Measurements from ENCODE around the gene PTPRJ. TPM values are rescaled to one million over a fixed set of nuclear protein-coding genes. Genes with fewer than 3 reads are reported as not detected.

PTPRJ gene
- total and polyA plus RNA-seq, 5 experiments from 2014 or later, result 4.3 to 23.7 (median 10.2) TPM

DNA sequence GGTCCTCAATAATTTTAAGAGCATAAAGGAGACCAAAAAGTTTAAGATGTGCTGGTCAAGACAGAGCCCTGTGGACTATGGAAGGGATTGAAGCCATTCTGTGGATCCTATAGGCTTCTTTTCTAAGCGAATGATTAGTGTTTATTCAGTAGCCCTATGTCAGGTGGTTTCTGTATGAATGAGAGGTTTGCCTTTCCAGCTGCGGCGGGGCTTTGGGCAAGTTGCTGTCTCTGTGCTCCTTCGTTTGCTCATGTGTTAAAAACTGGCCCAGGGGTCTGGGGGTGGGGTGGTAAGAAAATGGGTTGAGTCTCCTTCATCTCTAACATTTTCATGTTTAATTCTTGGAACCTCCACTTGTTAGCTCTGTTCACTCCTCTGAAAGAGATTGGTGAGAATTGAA, 105.3 kb downstream of the PTPRJ start:
- POLR2A ChIA-PET, result no interaction called here
- Mint-ChIP-seq H3K27ac (no peak overlapping the region), H3K36me3 (peaks cover 0 to 2% (median 0%) of the 10 kb centered on the region in 3 donors), H3K9me3 (no peaks in the 10 kb centered on the region), H3K27me3 (no peaks in the 10 kb centered on the region), H3K4me3 (no peak overlapping the region), H3K4me1 (peaks cover 28 to 70% (median 43%) of the 10 kb centered on the region in 4 donors)
- DNase-seq (no peak), ATAC-seq (no peak)

DNA sequence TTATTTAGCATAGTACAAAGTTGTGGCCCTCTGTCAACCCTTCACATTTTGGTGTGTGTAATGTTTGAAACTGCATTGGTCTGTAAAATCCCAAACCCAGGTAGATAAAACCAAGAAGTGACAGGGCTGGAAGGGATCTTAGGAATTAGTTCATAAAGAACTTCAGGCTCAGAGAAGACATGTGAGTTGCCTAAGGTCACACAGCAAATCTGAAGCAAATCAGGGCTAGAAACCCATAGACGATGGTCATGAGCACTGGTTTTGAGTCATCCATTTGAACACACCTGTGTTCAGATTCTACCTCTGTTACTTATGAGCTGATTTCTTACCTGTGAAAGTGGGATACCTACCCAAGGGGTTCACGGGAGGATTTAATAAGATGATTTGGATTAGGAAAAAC, 107.1 kb downstream of the PTPRJ start:
- DNase-seq (no peak), ATAC-seq (no peak)
- peaks cover 0 to 2% (median 0%) of the 10 kb centered on the region in 3 donors for H3K36me3 Mint-ChIP-seq
- no peaks in the 10 kb centered on the region for H3K27me3 Mint-ChIP-seq
- peaks cover 22 to 66% (median 35%) of the 10 kb centered on the region in 4 donors for H3K4me1 Mint-ChIP-seq
- POLR2A ChIA-PET, result interaction anchor here (1.3 kb wide), 1 partner anchor 11 kb away, joined by 3 read pairs; no protein-coding TSS in a partner anchor
- peak overlapping the region in 1 of 10 donors; percentile 47 for H3K27ac Mint-ChIP-seq
- H3K4me3 Mint-ChIP-seq, result no peak overlapping the region
- no peaks in the 10 kb centered on the region for H3K9me3 Mint-ChIP-seq

DNA sequence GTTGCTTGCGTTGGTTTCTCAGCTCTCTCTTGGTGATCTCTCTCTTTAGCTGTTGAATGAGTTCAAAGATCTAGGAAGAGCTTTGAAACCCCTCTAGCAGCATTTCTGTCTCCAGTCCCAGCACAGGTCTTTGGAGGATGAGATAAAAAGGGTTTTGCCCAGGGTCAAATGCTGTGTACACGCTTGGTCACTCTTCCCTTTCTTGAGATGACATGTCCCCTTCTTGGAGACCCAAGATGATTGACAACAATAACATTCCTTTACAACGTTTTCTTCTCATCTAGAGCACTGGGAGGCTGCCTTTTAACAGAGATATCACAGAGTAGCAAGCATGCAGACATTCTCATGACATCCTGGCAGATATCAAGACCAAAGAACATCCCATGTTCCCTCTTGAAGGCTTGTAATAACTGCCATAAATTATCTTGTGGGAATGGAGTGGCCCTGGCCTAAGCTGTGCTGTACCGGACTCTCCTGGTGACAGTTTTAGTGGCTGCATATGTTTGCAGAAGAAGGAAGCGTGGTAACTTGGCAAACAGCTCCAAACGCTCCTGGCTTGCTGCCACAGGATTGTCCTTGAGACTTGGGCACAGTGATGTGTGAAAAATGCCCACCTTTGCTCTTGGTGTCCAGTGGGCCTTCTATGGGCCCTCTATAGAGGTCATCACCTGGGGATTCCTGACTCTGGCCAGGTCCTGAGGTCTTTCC, 107.8 kb downstream of the PTPRJ start:
- Mint-ChIP-seq H3K4me3 (no peak overlapping the region), H3K9me3 (no peaks in the 10 kb centered on the region), H3K27ac (peak overlapping the region in 3 of 10 donors; percentile 54 to 63 (median 56)), H3K36me3 (no peaks in the 10 kb centered on the region), H3K27me3 (peaks cover 0 to 2% (median 0%) of the 10 kb centered on the region in 5 donors), H3K4me1 (peaks cover 22 to 65% (median 32%) of the 10 kb centered on the region in 4 donors)
- DNase-seq, result no peak
- POLR2A ChIA-PET, result interaction anchor here (1.3 kb wide), 1 partner anchor 12 kb away, joined by 3 read pairs; no protein-coding TSS in a partner anchor
- ATAC-seq, result no peak

DNA sequence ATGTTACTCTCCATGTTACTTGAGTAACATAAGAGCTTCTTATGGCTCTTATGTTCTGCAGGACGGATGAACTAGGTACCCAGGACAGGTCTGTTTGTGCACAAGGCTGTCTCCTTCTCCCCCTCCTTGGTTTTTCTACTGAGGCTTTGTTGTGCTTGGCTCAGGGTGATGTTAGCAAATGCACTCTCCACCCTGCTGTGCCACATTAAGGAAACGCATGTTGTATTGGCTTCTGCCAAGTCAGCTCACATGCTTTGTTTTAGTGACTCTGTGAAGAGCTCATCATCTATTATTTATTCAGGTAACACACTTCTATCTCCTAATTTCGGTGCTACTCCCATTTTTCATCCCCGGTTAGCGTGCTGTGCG, 108.3 kb downstream of the PTPRJ start:
- Mint-ChIP-seq H3K4me1 (peaks cover 22 to 67% (median 32%) of the 10 kb centered on the region in 4 donors), H3K27me3 (peaks cover 0 to 2% (median 0%) of the 10 kb centered on the region in 5 donors), H3K27ac (peak overlapping the region in 3 of 10 donors; percentile 43 to 63 (median 56)), H3K4me3 (no peak overlapping the region), H3K36me3 (no peaks in the 10 kb centered on the region), H3K9me3 (no peaks in the 10 kb centered on the region)
- POLR2A ChIA-PET, result interaction anchor here (0.6 to 1.5 kb wide), 4 partner anchors 12 to 111 kb away, joined by 3 to 4 read pairs (median 4); no protein-coding TSS in a partner anchor
- DNase-seq (no peak), ATAC-seq (no peak)

DNA sequence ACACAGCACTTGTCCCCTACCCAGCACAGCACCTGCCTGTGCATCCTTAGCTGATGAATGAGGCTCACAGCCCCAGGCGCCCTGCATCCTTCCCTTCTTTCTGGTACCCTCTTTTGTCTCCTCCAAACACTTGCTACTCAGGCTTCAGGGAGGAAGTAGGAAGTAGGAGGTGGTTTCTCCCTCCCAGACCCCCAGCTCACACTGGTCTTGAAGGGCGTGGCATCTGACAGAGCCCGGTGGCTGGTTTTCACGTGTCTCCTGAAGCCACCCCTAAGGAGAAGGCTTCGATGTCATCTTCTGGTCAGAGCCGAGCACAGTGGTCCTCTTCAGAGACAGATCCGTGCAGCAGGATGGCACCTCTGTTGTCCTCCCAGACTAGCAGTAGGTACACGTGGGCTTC, 109.8 kb downstream of the PTPRJ start:
- POLR2A ChIA-PET, result interaction anchor here (1.5 kb wide), 1 partner anchor 10 kb away, joined by 3 read pairs; no protein-coding TSS in a partner anchor
- no peaks in the 10 kb centered on the region for H3K36me3 Mint-ChIP-seq
- H3K27ac Mint-ChIP-seq, result peak overlapping the region in 4 of 10 donors; percentile 41 to 63 (median 54)
- no peak for ATAC-seq
- peaks cover 27 to 75% (median 38%) of the 10 kb centered on the region in 4 donors for H3K4me1 Mint-ChIP-seq
- no peak overlapping the region for H3K4me3 Mint-ChIP-seq
- peaks cover 0 to 2% (median 0%) of the 10 kb centered on the region in 5 donors for H3K27me3 Mint-ChIP-seq
- no peaks in the 10 kb centered on the region for H3K9me3 Mint-ChIP-seq
- DNase-seq, result no peak

DNA sequence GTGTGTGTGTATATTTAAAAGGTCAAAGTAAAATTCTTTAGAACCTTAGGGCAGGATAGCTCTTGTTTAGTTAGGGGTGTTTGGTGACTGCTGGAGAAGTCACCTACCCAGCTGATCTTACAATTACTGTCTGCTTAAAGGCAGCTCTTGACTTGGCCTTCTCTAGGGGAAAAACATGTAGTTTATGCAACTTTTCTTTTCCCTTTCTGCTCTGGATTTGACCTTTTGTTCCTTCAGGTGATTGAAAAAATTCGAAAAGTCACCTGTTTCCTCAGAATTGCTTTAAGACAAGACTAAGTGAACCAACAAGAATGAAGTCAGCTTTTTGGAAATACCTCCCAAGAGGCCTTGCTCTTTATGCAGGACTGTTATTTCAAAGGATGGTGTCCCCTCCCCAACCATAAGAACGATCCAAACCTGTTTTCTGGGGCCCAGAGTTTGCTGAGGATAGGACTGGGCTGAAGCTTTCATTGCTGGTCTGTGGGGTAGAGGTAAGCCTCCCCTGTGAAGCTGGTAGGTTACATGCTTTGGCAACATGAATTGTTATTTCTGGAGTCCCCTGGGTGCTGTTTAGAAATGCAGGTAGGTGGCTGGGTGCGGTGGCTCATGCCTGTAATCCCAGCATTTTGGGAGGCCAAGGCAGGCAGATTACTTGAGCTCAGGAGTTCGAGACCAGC, 111.2 kb downstream of the PTPRJ start:
- no peak overlapping the region for H3K4me3 Mint-ChIP-seq
- H3K4me1 Mint-ChIP-seq, result peaks cover 26 to 83% (median 38%) of the 10 kb centered on the region in 4 donors
- POLR2A ChIA-PET, result no interaction called here

DNA sequence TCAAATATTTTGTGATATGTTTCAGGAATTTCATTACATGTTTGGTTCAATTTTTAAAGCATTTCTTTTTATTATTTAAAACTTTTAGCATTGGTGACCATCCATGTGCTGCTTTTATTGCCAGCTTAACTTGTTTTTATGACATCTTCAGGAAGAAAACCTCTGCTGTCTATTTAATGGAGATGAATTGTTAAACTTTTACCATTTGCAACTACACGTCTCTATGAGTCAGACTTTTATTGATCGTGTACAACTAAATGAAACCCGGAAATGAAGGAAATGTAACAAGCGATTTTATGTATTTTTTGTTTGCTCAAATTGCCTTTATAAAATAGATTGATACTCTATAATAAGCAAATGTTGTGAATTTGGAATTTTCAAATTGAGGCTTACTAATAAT, 113.0 kb downstream of the PTPRJ start:
- Mint-ChIP-seq H3K27ac (peak overlapping the region in 1 of 10 donors; percentile 46), H3K27me3 (peaks cover 0 to 2% (median 0%) of the 10 kb centered on the region in 5 donors), H3K9me3 (no peaks in the 10 kb centered on the region), H3K4me3 (no peak overlapping the region), H3K36me3 (no peaks in the 10 kb centered on the region), H3K4me1 (peaks cover 20 to 79% (median 38%) of the 10 kb centered on the region in 4 donors)
- ATAC-seq (no peak), DNase-seq (no peak)
- POLR2A ChIA-PET, result no interaction called here

More for the DNA sequence above, 111.2 kb downstream of the PTPRJ start:
- Mint-ChIP-seq H3K27ac (peak overlapping the region in 2 of 10 donors; percentile 5 to 30), H3K27me3 (peaks cover 0 to 2% (median 0%) of the 10 kb centered on the region in 5 donors), H3K9me3 (no peaks in the 10 kb centered on the region), H3K36me3 (no peaks in the 10 kb centered on the region)
- no peak for ATAC-seq
- no peak for DNase-seq

GRCh38 chr11:48093795-48094642, 113.7 kb downstream of the PTPRJ start:
- Mint-ChIP-seq H3K9me3 (no peaks in the 10 kb centered on the region), H3K27me3 (peaks cover 0 to 2% (median 0%) of the 10 kb centered on the region in 5 donors), H3K27ac (peak overlapping the region in 4 of 10 donors; percentile 42 to 57 (median 48)), H3K36me3 (no peaks in the 10 kb centered on the region), H3K4me1 (peaks cover 16 to 76% (median 37%) of the 10 kb centered on the region in 4 donors), H3K4me3 (no peak overlapping the region)
- ATAC-seq, result no peak
- POLR2A ChIA-PET, result no interaction called here
- no peak for DNase-seq

DNA sequence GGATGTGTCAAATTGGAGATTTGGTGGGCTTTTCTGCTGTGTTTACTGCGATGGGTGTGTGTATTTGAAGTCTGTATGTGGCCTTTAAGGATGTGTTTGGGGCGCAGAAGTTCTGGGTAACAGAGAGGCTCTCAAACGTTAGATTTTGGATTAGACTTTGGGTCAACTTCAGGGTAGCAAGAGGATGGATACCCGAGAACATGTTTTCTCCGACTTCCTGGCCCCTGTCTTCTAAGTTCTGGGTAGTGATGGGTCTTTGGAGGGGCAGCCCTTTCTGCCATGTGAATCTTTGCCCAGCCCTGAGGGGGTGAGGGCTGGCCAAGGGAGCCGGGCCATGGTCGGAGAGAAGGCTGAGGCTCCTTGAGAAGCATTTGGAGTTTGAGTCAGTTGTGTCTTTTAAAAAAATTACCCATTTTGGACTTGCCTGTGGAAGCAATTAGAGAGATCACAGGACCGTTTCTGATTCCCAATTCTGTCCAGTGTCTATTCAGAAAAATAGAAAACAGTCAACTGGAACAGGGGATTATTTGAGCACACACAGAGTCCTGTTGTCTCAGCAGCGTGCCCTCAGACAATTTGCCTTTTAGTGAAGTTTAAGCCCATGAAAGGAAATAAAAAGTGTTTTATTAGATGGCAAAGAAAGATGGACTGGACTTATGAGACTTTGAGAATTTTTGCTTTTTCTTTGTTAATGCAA, 114.4 kb downstream of the PTPRJ start:
- H3K4me3 Mint-ChIP-seq, result no peak overlapping the region
- peaks cover 18 to 78% (median 37%) of the 10 kb centered on the region in 4 donors for H3K4me1 Mint-ChIP-seq
- no peaks in the 10 kb centered on the region for H3K9me3 Mint-ChIP-seq
- ATAC-seq, result no peak
- peaks cover 0 to 2% (median 0%) of the 10 kb centered on the region in 5 donors for H3K27me3 Mint-ChIP-seq
- H3K36me3 Mint-ChIP-seq, result no peaks in the 10 kb centered on the region
- POLR2A ChIA-PET, result no interaction called here
- DNase-seq, result no peak
- peak overlapping the region in 5 of 10 donors; percentile 36 to 57 (median 42) for H3K27ac Mint-ChIP-seq

DNA sequence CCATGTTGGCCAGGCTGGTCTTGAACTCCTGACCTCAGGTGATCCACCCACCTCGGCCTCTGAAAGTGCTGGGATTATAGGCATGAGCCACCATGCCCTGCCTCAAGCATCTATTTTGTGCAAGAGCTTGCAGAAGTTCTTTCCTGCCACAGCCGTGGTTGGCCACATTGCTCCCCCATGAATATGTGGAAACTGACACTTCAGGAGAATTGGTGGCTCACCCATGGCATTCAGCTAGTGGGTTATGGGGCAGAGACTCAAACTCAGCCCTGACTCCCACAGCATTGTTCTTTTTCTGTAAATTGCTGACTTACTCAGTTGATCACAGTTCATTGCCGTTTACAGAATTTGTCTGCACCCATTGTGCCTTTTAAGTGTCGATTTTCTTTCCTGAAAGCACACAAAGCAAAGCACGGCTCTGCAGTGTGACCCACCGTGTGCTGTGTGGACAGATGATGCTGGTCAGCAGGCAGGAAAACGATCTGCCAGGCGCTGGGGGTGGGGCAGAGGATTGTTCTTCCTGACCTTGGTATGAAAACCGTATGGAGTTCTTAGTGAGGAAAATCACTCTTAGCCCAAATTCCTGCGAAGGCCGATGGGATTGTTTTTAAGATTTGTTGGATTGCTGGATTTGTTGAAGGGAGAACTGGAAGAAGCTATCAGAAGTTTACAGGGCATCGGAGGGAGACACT, 115.6 kb downstream of the PTPRJ start:
- H3K36me3 Mint-ChIP-seq, result no peaks in the 10 kb centered on the region
- no peak overlapping the region for H3K27ac Mint-ChIP-seq
- no peaks in the 10 kb centered on the region for H3K9me3 Mint-ChIP-seq
- POLR2A ChIA-PET, result no interaction called here
- peaks cover 0 to 2% (median 0%) of the 10 kb centered on the region in 5 donors for H3K27me3 Mint-ChIP-seq
- H3K4me1 Mint-ChIP-seq, result peaks cover 11 to 74% (median 27%) of the 10 kb centered on the region in 4 donors
- H3K4me3 Mint-ChIP-seq, result no peak overlapping the region
- DNase-seq, result no peak
- ATAC-seq, result no peak

Measured in naive thymus-derived CD8-positive, alpha-beta T cell (primary cell).